ENCODE results near the gene PTK7.

The PTK7 gene

DNA sequence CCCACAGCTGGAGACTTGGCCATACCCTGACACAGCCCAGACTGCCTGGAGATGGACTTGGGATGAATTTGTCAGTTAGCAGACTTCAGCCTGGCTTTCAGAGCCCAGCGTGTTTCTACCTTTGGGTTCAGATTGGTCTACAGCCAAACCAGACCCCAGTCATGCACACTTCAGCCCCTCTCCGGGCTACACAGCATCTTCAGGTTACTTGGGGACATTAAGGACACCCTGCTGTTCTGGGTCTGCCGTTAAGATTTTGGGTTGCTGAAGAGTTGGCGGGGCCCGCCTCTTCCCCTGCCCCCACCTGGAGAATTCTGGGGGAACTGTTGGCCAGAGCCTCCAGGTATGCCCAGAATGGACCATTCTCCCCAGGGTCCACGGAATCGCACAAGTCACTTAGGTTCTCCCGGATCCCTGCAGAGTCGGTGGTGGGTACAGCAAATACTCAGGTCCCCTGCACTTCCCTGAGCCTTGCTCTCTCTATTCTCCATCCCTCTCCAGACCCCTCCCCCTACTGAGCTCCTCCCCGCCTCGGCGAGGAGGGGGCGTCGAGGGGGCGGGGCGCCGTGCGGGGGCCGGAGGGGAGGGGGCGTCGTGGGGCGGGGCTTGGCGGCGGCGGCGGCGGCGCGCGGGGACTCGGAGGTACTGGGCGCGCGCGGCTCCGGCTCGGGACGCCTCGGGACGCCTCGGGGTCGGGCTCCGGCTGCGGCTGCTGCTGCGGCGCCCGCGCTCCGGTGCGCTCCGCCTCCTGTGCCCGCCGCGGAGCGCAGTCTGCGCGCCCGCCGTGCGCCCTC lies at the start of gene PTK7:
Gene PTK7 (plus strand): TSS at position 645 of the 794 bp plus-strand sequence. CDS start 175 bp downstream, outside the sequence.
- H3K27ac ChIP-seq, result peak within 1 kb of the TSS; percentile 81
- TF ChIP-seq, protein P1, sequence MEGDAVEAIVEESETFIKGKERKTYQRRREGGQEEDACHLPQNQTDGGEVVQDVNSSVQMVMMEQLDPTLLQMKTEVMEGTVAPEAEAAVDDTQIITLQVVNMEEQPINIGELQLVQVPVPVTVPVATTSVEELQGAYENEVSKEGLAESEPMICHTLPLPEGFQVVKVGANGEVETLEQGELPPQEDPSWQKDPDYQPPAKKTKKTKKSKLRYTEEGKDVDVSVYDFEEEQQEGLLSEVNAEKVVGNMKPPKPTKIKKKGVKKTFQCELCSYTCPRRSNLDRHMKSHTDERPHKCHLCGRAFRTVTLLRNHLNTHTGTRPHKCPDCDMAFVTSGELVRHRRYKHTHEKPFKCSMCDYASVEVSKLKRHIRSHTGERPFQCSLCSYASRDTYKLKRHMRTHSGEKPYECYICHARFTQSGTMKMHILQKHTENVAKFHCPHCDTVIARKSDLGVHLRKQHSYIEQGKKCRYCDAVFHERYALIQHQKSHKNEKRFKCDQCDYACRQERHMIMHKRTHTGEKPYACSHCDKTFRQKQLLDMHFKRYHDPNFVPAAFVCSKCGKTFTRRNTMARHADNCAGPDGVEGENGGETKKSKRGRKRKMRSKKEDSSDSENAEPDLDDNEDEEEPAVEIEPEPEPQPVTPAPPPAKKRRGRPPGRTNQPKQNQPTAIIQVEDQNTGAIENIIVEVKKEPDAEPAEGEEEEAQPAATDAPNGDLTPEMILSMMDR (conservative IDR thresholded peaks at IDR 0.05), result no peak

DNA sequence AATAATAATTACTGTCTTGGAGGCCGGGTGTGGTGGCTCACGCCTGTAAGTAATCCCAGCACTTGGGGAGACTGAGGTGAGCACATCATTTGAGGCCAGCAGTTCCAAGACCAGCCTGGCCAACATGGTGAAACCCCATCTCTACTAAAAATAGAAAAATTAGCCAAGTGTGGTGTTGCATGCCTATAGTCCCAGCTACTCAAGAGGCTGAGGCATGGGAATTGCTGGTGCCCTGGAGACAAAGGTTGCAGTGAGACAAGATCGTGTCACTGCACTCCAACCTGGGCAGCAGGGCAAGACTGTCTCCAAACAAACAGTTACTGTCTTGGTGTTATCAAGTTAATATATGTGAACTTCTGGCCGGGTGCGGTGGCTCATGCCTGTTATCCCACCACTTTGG lies 49.7 kb upstream of the PTK7 start:
- TF ChIP-seq, protein P1 (conservative IDR thresholded peaks at IDR 0.05), result no peak
- no peak overlapping the region for H3K27ac ChIP-seq

DNA sequence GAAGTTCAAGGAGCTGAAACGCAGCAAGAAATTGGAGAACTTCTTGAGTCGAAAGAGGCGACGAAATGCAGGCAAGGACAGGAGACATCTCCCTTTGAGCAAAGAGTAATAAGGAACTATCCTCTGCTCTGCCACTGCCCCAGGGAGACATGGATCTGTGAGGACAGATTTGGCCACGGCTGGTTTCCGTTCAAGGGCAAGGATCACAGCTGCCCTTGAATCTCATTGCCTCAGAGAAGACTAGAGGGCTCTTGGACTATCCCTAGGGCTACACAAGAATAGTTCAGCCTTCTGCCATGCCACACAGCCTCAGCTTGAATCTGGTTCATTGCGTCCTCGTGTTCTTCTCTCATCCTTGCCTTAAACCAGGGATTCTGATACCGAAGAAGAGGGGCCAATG lies 47.0 kb upstream of the PTK7 start:
- TF ChIP-seq, protein P1 (conservative IDR thresholded peaks at IDR 0.05), result no peak
- no peak overlapping the region for H3K27ac ChIP-seq

DNA sequence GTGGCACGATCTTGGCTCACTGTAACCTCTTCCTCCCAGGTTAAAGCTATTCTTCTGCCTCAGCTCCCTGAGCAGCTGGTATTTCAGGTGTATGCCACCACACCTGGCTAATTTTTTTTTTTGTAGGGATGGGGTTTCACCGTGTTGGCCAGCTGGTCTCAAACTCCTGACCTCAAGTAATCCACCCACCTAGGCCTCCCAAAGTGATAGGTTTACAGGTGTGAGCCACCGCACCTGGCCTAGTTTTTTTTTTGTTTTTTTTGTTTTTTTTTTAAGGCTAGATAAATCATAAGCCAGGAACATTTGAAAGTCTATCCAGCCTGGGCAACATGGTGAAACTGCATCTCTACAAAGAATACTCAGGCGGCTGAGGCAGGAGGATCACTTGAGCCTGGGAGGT lies 43.8 kb upstream of the PTK7 start:
- no peak overlapping the region for H3K27ac ChIP-seq
- TF ChIP-seq, protein P1 (conservative IDR thresholded peaks at IDR 0.05), result no peak

DNA sequence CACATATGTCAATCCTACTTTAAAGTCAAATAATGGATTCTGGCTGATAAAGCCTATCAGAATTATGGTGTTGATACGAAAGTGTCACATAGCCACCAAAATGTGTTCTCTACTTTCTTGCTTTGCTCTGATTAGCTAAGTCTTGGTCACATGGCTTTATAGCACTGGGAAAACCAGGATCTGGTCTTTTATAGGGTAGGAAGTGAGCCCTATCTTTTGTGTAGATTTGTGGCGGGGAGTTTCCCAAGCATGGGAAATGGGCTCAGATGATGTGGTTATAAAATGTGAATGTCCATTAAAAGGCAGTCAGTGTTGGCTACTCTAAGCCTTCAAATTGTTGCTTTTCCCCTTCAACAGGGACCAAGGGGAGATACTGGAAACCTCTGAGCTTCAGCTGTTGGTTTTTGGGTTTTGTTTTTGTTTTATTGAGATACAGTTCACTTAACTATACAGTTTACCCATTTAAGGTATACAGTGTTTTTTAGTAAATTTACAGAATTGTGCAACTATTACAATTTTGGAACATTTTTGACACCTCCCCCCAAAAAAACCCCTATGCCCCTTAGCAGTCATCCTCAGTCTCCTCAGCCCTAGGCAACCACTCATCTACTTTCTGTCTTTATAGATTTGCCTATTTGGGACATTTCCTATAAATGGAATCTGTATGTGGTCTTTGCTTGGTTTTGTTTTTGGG lies 42.5 kb upstream of the PTK7 start:
- TF ChIP-seq, protein P1 (conservative IDR thresholded peaks at IDR 0.05), result no peak
- no peak overlapping the region for H3K27ac ChIP-seq

DNA sequence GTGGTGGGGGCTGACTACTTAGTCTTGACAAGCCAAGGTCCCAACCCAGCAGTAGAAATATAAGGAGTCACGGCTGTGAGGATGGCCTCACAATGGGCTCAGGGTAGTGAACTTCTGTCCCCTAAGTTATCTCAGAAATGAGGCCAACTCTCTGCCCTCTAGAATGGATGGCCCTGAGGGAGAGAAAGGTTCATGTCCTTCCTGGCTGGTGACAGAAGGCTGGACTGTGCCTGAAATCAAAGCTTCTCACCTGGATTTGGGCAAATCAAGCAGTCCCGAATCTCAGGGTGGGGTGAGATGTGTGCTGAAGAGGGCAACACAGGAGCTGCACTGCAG lies 42.0 kb upstream of the PTK7 start:
- H3K27ac ChIP-seq, result no peak overlapping the region
- TF ChIP-seq, protein P1 (conservative IDR thresholded peaks at IDR 0.05), result no peak

DNA sequence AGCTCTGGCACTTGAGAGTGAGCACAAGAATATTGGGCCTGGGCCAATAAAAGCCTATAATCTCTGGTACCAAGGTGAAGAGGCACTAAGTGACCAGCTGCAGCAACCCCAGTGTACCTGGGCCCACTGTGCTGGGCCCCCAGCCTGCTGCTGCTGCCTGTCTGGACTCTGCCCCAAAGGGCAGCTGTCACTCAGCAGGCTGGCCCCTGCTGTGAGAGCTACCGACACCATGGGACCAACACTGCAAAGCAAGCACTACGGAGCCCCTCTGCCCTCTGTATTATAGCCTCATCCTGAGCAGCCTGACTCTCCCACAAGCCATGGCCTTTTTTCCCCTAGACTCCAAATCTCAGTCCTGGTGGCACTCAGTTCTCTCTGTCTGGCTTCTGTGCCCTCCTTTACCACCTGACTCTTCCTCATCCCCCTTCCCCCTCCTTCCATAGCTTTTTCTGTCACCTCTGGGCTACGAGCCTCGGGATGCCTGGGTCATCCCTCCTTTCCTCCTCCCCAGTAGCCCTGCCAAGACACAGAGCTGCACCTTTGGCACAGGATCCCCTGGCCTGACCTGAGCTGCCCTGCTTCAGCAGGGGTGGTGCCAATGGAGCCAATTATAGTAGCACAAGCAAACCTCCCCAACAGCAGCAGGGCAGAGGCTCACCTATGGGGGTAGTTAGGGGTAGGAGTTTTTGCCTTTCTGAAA lies 40.5 kb upstream of the PTK7 start:
- H3K27ac ChIP-seq, result no peak overlapping the region

More for the DNA sequence above, 40.5 kb upstream of the PTK7 start:
- TF ChIP-seq, protein P1 (conservative IDR thresholded peaks at IDR 0.05), result no peak
